Embryonic facial prominence (tissue), 1 donor: ENCODE data around the gene CPA5.

Experiments used
- DNase-seq: peaks from one replicate; pipeline ENCODE4 v3.0.0-alpha.2; 2016; ENCODE audit errors: extremely low spot score

Gene CPA5

GRCh38 chr7:130332259-130333053 is 12.2 kb upstream of the CPA5 start:
- DNase-seq = no peak

GRCh38 chr7:130333832-130334231 is 10.8 kb upstream of the CPA5 start:
- no peak for DNase-seq

- no peak for DNase-seq
These were observed 10.3 kb upstream of the CPA5 start for GRCh38 chr7:130334274-130334673.

- DNase-seq = no peak
These were observed 7.1 kb upstream of the CPA5 start for GRCh38 chr7:130337410-130337971.

- DNase-seq = no peak
These were observed 6.4 kb upstream of the CPA5 start for GRCh38 chr7:130338233-130338632.

GRCh38 chr7:130341882-130342281 is 2.7 kb upstream of the CPA5 start:
- no peak for DNase-seq

- no peak for DNase-seq
These were observed 1.8 kb upstream of the CPA5 start for GRCh38 chr7:130342701-130343380.

- DNase-seq = no peak
These were observed 520 bp downstream of the CPA5 start for GRCh38 chr7:130345136-130345535.

GRCh38 chr7:130345725-130346124 is 1.1 kb downstream of the CPA5 start:
- DNase-seq = no peak

GRCh38 chr7:130346177-130346905 is 1.7 kb downstream of the CPA5 start:
- no peak for DNase-seq

GRCh38 chr7:130346941-130347340 is 2.3 kb downstream of the CPA5 start:
- no peak for DNase-seq

- DNase-seq = no peak
These were observed 5.5 kb downstream of the CPA5 start for GRCh38 chr7:130349911-130350782.

GRCh38 chr7:130350945-130351790 is 6.6 kb downstream of the CPA5 start:
- DNase-seq = peak; percentile 60

GRCh38 chr7:130351791-130352090 is 7.1 kb downstream of the CPA5 start:
- no peak for DNase-seq

GRCh38 chr7:130352194-130353074 is 7.8 kb downstream of the CPA5 start:
- no peak for DNase-seq

- DNase-seq = no peak
These were observed 8.6 kb downstream of the CPA5 start for GRCh38 chr7:130353196-130353595.

- peak; percentile 80 for DNase-seq
These were observed 11.7 kb downstream of the CPA5 start for GRCh38 chr7:130356121-130356875.

- DNase-seq = peak; percentile 25
These were observed 12.4 kb downstream of the CPA5 start for GRCh38 chr7:130356876-130357611.
